GM06990 (cell line): ENCODE data around the gene PDGFD.

Source experiments
- DNase-seq: peaks from one replicate; pipeline ENCODE4 v3.0.0-alpha.2; 2011; ENCODE audit not compliant: insufficient read length; ENCODE audit errors: extremely low read depth
- H3K27me3 ChIP-seq: replicated peaks from 2 replicates; pipeline ENCODE4 v1.6.0; 2011; ENCODE audit warnings: low read length; ENCODE audit not compliant: control insufficient read depth, insufficient read depth
- H3K36me3 ChIP-seq: 2 replicates; pipeline ENCODE4 v1.5.1; 2011; ENCODE audit warnings: low read length; ENCODE audit not compliant: control insufficient read depth, insufficient read depth
- H3K4me3 ChIP-seq: replicated peaks from 2 replicates; pipeline ENCODE4 v1.5.1; 2011; ENCODE audit warnings: low read depth, mild to moderate bottlenecking, control low read depth, low read length
- TF ChIP-seq, protein P1 (sequence below): IDR thresholded peaks from 2 replicates; pipeline ENCODE4 v1.5.1; 2011; ENCODE audit warnings: low read length, control low read depth, mild to moderate bottlenecking, inconsistent platforms; ENCODE audit not compliant: insufficient read depth, poor library complexity, severe bottlenecking

Gene PDGFD

DNA sequence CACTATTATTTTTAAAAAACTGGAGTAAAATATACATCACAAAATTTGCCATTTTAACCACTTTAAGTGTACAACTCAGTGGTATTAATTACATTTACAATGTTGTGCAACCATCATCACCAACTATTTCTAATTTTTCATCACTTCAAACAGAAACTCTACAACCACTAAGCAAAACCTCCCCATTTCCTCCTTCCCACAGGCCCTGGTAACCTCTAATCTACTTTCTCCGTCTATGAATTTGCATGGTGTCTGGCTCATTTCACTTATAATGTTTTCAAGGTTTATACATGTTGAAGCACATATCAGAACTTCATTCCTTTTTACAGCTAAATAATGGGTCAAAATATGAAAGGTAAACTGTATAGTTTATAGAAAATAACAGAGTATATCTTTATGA is 103.1 kb downstream of the PDGFD start:
- no peaks in the 10 kb centered on the region for H3K27me3 ChIP-seq
- no peak for DNase-seq
- TF ChIP-seq, protein P1, sequence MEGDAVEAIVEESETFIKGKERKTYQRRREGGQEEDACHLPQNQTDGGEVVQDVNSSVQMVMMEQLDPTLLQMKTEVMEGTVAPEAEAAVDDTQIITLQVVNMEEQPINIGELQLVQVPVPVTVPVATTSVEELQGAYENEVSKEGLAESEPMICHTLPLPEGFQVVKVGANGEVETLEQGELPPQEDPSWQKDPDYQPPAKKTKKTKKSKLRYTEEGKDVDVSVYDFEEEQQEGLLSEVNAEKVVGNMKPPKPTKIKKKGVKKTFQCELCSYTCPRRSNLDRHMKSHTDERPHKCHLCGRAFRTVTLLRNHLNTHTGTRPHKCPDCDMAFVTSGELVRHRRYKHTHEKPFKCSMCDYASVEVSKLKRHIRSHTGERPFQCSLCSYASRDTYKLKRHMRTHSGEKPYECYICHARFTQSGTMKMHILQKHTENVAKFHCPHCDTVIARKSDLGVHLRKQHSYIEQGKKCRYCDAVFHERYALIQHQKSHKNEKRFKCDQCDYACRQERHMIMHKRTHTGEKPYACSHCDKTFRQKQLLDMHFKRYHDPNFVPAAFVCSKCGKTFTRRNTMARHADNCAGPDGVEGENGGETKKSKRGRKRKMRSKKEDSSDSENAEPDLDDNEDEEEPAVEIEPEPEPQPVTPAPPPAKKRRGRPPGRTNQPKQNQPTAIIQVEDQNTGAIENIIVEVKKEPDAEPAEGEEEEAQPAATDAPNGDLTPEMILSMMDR, result no peak

DNA sequence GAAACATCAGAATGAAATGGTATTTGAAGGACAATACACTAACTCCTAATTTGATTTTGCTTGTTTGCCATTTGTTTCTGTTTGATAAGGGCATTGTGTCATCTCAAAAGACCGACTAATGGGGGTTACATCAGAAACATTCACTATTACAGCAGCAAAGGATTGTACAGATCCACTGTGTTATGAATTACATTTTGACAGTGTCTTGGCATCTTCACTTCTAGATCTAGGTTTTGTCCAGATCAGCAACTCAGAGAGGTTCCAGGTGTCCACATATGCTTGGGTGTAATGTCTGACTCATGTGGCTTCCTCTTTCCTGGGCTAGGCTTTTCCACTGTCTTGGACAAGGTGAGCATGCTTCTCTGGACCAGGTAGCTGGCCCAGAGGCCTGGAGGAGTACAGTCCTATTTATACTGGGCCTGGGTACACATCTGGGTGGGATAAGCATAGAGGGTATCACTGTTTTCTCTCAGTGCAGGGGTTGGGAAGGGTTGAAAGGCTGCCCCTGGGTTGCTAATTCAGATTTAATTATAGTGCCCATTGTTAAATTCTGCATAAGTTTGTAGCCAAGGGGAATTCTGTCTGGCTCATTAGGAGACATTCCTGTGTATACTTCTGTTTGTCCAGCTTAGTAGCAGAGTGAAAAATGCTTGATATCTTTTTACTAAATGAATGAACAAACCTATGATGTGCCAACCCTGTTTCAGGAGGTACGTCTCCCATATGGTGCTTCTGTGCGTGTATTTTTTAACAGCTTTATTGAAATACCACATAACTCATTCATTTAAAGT is 103.7 kb downstream of the PDGFD start:
- TF ChIP-seq, protein P1, result no peak
- no peak for DNase-seq
- Histone ChIP-seq H3K36me3 (no peaks in the 10 kb centered on the region), H3K27me3 (no peaks in the 10 kb centered on the region), H3K4me3 (no peak overlapping the region)

More for the DNA sequence above, 103.1 kb downstream of the PDGFD start:
- H3K36me3 ChIP-seq, result no peaks in the 10 kb centered on the region
- no peak overlapping the region for H3K4me3 ChIP-seq

DNA sequence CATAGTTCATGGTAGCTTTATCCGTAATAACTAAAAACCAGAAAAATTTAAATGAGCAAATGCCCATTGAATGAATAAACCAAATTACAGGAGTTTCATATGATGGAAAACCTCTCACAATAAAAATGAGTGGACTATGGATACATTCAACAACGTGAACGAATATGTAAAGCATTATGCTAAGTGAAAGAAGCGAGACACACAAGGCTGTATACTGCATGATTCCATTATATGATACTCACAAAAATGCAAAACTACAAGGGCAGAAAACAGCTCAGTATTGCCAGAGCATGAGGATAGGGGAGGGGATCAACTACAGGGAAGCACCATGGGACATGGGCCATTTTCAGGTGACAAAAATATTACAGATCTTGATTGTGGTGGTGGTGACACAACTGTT is 105.3 kb downstream of the PDGFD start:
- no peak overlapping the region for H3K4me3 ChIP-seq
- H3K27me3 ChIP-seq, result no peaks in the 10 kb centered on the region; the same call in 1 of the 2 replicates
- TF ChIP-seq, protein P1, result no peak
- no peak for DNase-seq
- H3K36me3 ChIP-seq, result no peaks in the 10 kb centered on the region

DNA sequence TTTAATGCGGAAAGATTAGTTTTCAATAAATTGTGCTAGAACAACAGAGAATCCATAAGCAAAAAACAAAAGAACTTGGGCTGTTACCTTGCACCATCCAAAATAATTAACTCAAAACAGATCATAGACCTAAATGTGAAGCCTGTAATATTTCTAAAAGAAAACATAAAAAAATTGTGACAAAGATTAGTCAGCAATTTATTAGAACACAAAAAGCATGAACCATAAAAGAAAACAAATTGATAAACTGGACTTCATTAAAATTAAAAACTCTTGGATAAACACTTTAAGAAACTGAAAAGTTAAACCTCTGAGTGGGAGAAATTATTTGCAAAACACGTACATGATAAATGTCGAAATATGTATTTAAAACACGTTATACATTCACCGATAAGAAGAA is 106.0 kb downstream of the PDGFD start:
- no peaks in the 10 kb centered on the region; the same call in 1 of the 2 replicates for H3K27me3 ChIP-seq
- TF ChIP-seq, protein P1, result no peak
- DNase-seq, result no peak

DNA sequence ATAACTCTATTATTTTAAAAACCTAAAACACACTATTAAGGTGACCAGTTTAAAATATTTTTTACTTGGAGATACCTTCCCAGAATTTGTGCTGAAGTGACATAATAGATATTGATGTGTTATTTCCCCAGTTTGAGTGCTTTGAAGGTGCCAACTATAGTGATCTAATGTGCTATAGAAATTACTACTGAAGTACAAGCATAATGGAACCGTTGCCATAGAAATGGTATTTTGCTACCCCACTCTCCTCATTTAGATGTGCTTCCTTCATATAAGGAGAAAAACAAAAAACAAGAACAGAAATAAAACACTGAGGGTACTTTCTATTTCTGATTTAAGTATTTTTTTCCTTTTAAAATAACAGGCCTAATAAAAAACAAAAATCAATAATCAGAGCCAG is 108.4 kb downstream of the PDGFD start:
- H3K36me3 ChIP-seq, result no peaks in the 10 kb centered on the region
- no peaks in the 10 kb centered on the region; the same call in 1 of the 2 replicates for H3K27me3 ChIP-seq
- TF ChIP-seq, protein P1, result no peak
- no peak overlapping the region for H3K4me3 ChIP-seq
- DNase-seq, result no peak

More for the DNA sequence above, 106.0 kb downstream of the PDGFD start:
- H3K36me3 ChIP-seq, result no peaks in the 10 kb centered on the region
- no peak overlapping the region for H3K4me3 ChIP-seq
